GM12892 (cell line): ENCODE data around the gene C10orf95.

ENCODE experiments used
- POLR2A ChIP-seq: IDR thresholded peaks from 2 replicates; pipeline ENCODE4 v1.6.1; 2011; ENCODE audit warnings: low read depth, low read length, control low read depth
- POLR2AphosphoS5 ChIP-seq: IDR thresholded peaks from 2 replicates; pipeline ENCODE4 v1.6.1; 2011; ENCODE audit warnings: low read depth, low read length, control low read depth
- TAF1 ChIP-seq: IDR thresholded peaks from 2 replicates; pipeline ENCODE4 v1.6.1; 2011; ENCODE audit warnings: low read depth, mild to moderate bottlenecking, control low read depth, low read length, borderline replicate concordance

GRCh38 chr10:102465466-102465865 lies 14.1 kb upstream of the C10orf95 start:
- no peak for TF ChIP-seq POLR2A
- TF ChIP-seq POLR2AphosphoS5: no peak
- TF ChIP-seq TAF1: no peak
